ENCODE measurements around the gene CLEC11A.

Gene CLEC11A

DNA sequence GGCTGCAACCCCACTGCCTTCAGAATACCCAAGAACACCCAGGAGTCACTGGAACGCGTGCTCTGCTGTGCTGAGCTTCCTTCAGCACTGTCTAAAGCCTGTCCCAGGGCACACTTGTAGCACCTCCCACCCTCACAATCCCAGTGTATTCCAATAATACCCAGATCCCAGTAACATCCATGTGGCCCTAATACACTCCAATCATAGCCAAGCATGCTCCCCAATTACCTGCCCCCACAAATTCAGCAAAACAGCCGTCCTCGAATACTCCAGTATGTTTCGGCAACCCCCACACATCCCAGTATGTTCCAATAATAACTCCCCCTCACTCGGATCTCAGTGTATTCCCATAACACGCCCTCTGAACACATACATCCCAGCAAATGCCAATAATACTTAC lies 32.7 kb upstream of the CLEC11A start:
- CTCF ChIA-PET = interaction anchor here (0.6 to 1.4 kb wide), 4 partner anchors 15 to 134 kb away, joined by 3 to 5 read pairs (median 3); no protein-coding TSS in a partner anchor

GRCh38 chr19:50693064-50693975 lies 29.8 kb upstream of the CLEC11A start:
- Histone ChIP-seq H3K4me1 (ENCODE audit: control insufficient read depth, insufficient read depth, low read length) (no peaks in the 10 kb centered on the region), H3K9me3 (ENCODE audit: control insufficient read depth, insufficient read depth, low read depth, low read length) (no peaks in the 10 kb centered on the region), H3K27ac (ENCODE audit: extremely low read depth, low read depth, low read length) (no peak overlapping the region), H3K4me3 (ENCODE audit: low read depth, low read length) (no peak overlapping the region), H3K36me3 (ENCODE audit: control insufficient read depth in 2 of 2, insufficient read depth in 1 of 2, low read length in 2 of 2) (no peaks in the 10 kb centered on the region)
- TF ChIP-seq, protein P1, sequence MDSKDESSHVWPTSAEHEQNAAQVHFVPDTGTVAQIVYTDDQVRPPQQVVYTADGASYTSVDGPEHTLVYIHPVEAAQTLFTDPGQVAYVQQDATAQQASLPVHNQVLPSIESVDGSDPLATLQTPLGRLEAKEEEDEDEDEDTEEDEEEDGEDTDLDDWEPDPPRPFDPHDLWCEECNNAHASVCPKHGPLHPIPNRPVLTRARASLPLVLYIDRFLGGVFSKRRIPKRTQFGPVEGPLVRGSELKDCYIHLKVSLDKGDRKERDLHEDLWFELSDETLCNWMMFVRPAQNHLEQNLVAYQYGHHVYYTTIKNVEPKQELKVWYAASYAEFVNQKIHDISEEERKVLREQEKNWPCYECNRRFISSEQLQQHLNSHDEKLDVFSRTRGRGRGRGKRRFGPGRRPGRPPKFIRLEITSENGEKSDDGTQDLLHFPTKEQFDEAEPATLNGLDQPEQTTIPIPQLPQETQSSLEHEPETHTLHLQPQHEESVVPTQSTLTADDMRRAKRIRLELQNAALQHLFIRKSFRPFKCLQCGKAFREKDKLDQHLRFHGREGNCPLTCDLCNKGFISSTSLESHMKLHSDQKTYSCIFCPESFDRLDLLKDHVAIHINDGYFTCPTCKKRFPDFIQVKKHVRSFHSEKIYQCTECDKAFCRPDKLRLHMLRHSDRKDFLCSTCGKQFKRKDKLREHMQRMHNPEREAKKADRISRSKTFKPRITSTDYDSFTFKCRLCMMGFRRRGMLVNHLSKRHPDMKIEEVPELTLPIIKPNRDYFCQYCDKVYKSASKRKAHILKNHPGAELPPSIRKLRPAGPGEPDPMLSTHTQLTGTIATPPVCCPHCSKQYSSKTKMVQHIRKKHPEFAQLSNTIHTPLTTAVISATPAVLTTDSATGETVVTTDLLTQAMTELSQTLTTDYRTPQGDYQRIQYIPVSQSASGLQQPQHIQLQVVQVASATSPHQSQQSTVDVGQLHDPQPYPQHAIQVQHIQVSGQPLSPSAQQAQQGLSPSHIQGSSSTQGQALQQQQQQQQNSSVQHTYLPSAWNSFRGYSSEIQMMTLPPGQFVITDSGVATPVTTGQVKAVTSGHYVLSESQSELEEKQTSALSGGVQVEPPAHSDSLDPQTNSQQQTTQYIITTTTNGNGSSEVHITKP (tag by site-specific recombination; IDR thresholded peaks at IDR 0.05) = no peak
- TF ChIP-seq ZNF514 (tag by site-specific recombination; IDR thresholded peaks at IDR 0.05) (no peak), KLF16 (tag by site-specific recombination; IDR thresholded peaks at IDR 0.05) (no peak), INSM2 (tag by site-specific recombination; IDR thresholded peaks at IDR 0.05) (no peak), KLF1 (tag by site-specific recombination; IDR thresholded peaks at IDR 0.05) (no peak), ZNF366 (tag by site-specific recombination; conservative IDR thresholded peaks at IDR 0.05) (no peak), ZIC2 (tag by site-specific recombination; IDR thresholded peaks at IDR 0.05) (peak; percentile 91), GLIS2 (tag by site-specific recombination; IDR thresholded peaks at IDR 0.05) (0 out of 2 replicates have a peak, but pooled peaks have one; percentile 18), ZNF292 (tag by site-specific recombination; IDR thresholded peaks at IDR 0.05; ENCODE audit: borderline replicate concordance, low read depth) (no peak), ZEB2 (tag by site-specific recombination; IDR thresholded peaks at IDR 0.05) (no peak), ZNF169 (tag by site-specific recombination; IDR thresholded peaks at IDR 0.05) (no peak)
- ChIA-PET POLR2A (no interaction called here), CTCF (interaction anchor here (0.5 kb wide), 1 partner anchor 9 kb away, joined by 3 read pairs; no protein-coding TSS in a partner anchor)

More for the DNA sequence above, 32.7 kb upstream of the CLEC11A start:
- H3K27ac ChIP-seq (ENCODE audit: extremely low read depth, low read depth, low read length) = no peak overlapping the region
- no peaks in the 10 kb centered on the region for H3K36me3 ChIP-seq (ENCODE audit: control insufficient read depth in 2 of 2, insufficient read depth in 1 of 2, low read length in 2 of 2)
- H3K4me3 ChIP-seq (ENCODE audit: low read depth, low read length) = no peak overlapping the region
- no peaks in the 10 kb centered on the region for H3K4me1 ChIP-seq (ENCODE audit: control insufficient read depth, insufficient read depth, low read length)
- TF ChIP-seq SCRT2 (tag by site-specific recombination; IDR thresholded peaks at IDR 0.05) (peak; percentile 32), ZNF560 (tag by site-specific recombination; IDR thresholded peaks at IDR 0.05; ENCODE audit: borderline replicate concordance) (no peak)
- no peaks in the 10 kb centered on the region for H3K9me3 ChIP-seq (ENCODE audit: control insufficient read depth, insufficient read depth, low read depth, low read length)
- POLR2A ChIA-PET = interaction anchor here (0.6 kb wide), 1 partner anchor 32 kb away, joined by 3 read pairs; no protein-coding TSS in a partner anchor

- H3K9me3 ChIP-seq (ENCODE audit: control insufficient read depth, insufficient read depth, low read depth, low read length) = no peaks in the 10 kb centered on the region
- ChIA-PET CTCF (interaction anchor here (1.4 kb wide), 1 partner anchor 9 kb away, joined by 3 read pairs; no protein-coding TSS in a partner anchor), POLR2A (no interaction called here)
- H3K4me3 ChIP-seq (ENCODE audit: low read depth, low read length) = no peak overlapping the region
- no peaks in the 10 kb centered on the region for H3K4me1 ChIP-seq (ENCODE audit: control insufficient read depth, insufficient read depth, low read length)
- H3K27ac ChIP-seq (ENCODE audit: extremely low read depth, low read depth, low read length) = no peak overlapping the region
- no peaks in the 10 kb centered on the region for H3K36me3 ChIP-seq (ENCODE audit: control insufficient read depth in 2 of 2, insufficient read depth in 1 of 2, low read length in 2 of 2)
- no peak for TF ChIP-seq ZNF24 (tag by site-specific recombination; IDR thresholded peaks at IDR 0.05)
- no peak for TF ChIP-seq ZNF2 (tag by site-specific recombination; IDR thresholded peaks at IDR 0.05)
- no peak for TF ChIP-seq SP2 (tag by site-specific recombination; IDR thresholded peaks at IDR 0.05)
- TF ChIP-seq YY1 (tag by site-specific recombination; IDR thresholded peaks at IDR 0.05) = no peak
- TF ChIP-seq ZNF48 (tag by site-specific recombination; IDR thresholded peaks at IDR 0.05) = no peak
- TF ChIP-seq ZNF639 (tag by site-specific recombination; IDR thresholded peaks at IDR 0.05) = no peak
- TF ChIP-seq ZNF677 (tag by site-specific recombination; IDR thresholded peaks at IDR 0.05) = no peak
- TF ChIP-seq, protein P2, sequence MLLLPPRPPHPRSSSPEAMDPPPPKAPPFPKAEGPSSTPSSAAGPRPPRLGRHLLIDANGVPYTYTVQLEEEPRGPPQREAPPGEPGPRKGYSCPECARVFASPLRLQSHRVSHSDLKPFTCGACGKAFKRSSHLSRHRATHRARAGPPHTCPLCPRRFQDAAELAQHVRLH (tag by site-specific recombination; IDR thresholded peaks at IDR 0.05) = no peak
- no peak for TF ChIP-seq ATF2 (tag by site-specific recombination; IDR thresholded peaks at IDR 0.05; ENCODE audit: low read depth)
These were observed 28.4 kb upstream of the CLEC11A start for GRCh38 chr19:50694815-50695145.
